GM21619 (cell line): ENCODE data around the gene DLG2.

Source experiments
- ATAC-seq: cut with Tn5 transposase; IDR thresholded peaks from one replicate; pipeline ENCODE4 v1.9.1; 2021; ENCODE audit not compliant: unreplicated experiment

DLG2 gene

DNA sequence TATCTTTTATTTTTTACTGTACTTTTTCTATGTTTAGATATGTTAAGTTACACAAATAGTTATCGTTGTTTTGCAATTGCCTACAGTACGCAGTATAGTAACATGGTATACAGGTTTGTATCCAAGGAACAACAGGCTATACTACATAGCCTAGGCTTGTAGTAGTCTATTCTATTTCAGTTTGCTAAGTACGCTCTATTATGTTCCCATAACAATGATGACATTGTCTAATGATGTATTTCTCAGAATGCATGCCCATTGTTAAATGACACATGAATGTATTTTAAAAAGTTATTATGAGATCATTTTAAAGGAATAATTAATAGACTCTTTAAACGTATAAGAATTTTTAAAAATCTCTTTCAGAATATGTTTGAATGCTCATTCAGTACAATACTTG is 1644.3 kb downstream of the DLG2 start:
- ATAC-seq, result no peak

DNA sequence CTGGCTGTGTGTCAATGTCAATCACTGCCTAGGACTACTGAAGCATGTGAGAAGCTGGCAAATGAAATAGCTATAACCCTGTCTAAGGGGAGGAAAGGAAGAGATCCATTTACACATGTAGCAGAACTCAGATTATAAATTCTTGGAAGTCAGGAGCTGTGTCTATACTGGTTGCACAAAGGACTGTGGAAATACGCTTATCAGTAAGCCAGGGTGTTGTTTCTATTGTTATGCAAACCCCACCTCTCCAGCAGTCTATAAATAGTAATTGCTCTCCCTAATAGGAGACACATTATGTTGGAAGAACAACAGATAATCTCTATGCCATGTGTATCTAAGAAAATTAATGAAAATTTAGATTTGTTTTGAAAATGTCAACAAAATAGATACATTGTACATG is 1647.6 kb downstream of the DLG2 start:
- no peak for ATAC-seq

DNA sequence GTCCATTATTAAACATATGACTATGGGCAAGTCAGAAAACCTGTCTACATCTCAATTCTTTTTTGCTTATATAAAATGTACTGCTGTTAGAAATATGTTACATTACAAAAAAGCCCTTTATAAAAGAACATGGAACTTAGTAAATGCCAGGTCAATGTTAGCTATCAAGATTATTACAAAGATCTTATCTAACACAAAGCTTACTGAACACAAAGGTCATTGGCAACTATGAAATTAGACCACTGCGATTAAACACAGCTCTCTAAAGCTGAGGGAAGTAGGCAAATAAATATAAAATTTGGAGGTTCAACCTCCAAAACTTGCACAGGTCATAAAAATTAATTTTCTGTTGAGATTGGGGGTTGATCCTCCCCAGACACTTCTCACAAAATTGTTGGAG is 1648.2 kb downstream of the DLG2 start:
- ATAC-seq, result no peak

DNA sequence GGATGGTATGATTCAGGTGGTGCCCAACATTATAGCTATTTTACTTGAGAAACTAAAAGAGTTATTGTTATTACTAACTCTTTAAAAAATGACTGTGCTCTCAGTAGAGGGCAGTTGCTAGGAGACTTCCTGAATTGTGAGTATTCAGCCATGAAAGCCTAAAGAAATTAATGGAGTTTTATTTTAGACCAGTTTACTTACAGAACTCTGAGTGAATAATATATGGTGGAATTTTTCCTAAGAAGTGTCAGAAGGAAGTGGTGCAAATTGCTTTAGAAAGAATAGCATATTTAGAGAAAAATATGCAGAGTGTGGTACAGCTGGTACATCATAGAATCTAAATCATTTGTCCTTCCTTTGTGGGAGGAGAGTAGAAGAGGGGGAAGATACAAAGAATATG is 1651.1 kb downstream of the DLG2 start:
- no peak for ATAC-seq

DNA sequence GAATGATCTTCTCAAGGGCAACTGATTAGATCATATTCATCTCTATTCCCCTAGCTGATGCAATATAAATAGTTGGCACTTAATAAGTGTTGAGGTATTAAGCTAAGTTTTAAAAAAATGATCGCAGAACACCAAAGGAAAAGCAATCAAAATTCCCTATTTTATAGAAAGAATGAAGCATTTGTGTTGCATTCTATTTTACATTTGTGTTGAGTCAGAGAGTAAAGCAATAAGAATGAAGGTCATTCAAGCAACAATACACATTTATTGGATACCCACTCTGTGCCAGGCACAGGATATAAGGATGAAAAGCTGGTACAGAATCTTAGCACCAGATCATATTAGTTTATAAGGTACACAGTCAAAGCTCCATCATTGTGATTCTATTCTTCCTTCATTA is 1654.6 kb downstream of the DLG2 start:
- ATAC-seq, result no peak

DNA sequence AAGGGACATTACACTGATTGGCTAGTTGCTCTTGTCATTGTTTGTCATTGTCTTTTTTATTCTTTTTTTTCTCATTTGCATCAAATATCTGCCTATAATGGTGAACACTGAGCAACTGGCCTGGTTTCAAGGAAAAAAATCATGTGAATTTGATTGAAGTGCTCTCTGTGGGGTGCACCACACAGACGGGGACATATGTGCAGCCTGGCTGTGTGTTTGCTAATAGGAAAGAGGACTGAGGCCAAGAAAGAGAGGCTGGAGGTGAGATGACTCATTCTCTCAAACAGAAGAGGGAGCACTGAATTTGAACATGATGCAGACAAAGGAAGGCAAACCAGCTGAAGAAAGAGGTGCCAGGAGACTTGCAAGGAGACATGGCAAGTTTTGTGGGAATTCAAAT is 1656.1 kb downstream of the DLG2 start:
- ATAC-seq, result no peak

DNA sequence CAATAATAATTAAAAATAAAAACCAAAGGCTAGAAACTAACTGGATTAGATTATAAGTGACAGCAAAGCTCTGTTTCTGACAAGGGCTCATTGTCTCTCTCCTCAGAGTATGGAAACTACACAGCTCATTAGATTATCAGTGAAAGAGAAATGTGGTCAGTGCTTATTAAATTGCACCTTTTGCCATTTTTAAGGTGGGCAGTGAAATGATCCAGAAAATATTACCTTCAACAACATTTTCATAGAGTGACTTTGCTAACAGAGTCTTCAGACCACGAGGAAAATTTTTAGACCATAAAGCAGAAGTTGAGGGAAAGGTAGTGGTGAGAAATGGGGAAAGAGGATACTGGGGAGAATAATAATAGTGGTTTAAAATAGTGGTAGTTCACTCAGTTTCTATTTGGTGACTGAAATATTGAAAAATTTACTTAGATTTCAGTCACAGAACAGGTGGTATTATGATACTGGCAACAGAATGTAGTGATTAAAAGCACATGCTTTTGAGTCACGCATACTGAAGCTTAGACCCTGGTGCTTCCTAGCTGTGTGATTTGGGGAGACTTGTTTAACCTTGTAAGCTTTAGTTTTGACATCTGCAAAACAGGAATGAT is 1657.0 kb downstream of the DLG2 start:
- ATAC-seq, result peak; percentile 77

DNA sequence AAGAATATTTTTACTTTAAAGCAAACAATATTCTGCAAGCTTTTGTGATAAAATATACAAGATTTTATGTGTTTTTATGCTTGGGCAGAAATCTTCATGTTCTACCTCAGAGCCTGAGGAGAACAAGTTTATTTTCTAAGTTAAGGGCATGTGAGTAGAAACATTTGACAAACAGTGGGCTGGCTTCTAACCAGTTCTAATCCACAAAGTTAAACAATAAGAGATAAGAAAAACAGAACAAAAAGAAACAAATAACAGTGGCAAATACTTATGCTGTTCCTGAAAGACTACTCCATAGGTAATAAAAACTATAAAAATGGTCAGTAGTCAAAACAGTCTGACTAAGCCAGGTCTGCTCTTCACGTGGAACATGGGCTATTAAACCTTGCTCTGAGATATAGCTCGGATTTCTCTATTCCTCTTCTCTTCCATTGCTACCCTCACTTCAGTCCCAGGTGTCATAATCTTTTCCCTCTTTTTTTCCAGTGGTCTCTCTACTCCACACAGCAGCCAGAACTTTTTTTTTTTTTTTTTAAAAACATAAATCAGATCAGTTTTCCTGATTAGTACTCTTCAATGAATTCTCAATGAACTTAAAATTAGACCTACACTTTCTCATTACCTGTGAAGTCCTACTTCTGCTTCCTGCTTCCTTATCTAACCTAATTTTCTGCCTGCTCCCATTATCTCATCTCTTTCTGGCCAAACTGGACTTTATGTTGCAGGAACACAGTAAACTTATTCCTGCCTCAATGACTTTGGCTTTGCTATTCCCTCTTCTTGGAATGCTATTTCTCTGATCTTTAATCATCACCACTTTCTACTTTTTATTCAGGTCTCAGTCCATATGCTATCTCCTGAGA is 1669.9 kb downstream of the DLG2 start:
- no peak for ATAC-seq

DNA sequence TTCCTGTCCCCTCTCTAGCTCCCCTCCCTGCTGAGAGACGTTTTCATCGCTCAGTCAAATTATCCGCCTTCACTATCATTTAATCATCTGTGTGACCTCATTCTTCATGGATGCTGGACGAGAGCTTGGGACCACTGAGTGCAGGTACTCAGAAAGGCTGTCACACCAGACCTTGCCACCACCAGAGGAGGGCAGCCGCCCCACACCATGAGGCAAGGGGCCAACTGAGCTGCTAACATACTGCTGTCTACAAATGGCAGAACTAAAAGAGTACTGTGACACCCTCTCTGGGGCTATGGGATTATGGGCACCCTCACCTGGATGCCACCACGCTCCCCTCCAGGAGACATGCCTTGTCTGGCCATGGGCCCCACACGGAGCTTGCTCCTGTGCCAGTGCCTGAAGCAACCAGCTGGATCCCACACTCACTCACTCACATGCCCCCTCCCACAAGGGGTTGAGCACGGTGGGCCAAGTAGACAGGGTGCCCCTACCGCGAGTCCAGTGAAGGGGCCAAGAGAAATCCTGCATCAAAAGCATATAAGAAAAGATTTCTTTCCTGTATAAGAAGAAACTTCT is 1670.9 kb downstream of the DLG2 start:
- ATAC-seq, result no peak

DNA sequence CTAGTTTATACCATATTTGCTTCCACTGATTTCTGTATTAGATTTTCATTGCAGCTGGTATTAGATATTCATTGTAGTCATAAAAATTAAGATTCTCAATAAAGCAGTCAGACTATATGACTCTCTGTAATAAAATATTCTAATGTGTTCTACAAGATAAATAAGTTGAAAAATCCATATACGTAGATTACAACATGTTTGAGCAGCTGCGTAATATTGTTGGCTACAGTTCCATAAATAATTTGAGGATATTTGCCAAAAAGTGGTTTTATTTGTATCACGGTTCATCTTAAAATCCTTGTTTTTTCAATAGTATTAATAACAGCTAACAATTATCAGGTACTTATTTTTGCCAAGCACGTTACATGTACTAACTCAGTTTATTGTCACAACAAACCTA is 1672.4 kb downstream of the DLG2 start:
- no peak for ATAC-seq

DNA sequence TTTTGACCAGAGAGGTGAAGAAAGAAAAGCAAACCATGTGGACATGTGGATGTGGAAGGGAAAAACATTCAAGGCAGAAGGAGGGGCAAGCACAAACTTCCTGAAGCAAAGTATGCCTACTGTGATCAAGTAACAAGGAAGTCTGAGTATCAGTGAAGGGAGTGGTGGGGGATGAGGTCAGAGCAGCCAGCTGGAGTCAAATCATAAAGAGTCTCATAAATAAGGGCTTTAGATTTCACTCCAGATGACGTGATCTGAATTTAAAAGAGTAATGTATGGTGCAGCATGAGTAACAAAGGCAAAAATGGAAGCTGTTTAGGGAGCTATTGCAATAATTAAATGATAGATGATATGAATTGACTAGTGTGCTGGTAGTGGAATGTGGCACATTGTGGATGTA is 1675.6 kb downstream of the DLG2 start:
- ATAC-seq, result no peak

DNA sequence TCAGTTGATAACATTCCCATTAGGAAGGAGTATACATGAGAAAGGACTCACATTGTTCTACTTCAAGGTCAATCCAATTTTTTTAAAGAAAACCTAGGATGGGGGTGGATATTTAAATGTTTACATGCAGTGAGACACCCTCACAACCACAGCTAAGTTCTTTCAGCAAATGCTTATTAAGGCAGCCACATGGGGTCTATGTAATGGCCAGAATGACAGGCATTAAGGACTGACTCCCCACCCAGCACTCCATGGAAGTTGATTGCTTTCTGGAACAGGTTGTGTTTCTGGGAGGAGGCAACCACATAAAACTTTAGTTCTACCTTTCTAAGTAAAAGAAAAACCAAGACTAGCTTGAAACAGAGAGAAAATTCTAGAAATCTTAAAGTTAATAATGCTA is 1678.9 kb downstream of the DLG2 start:
- ATAC-seq, result no peak

DNA sequence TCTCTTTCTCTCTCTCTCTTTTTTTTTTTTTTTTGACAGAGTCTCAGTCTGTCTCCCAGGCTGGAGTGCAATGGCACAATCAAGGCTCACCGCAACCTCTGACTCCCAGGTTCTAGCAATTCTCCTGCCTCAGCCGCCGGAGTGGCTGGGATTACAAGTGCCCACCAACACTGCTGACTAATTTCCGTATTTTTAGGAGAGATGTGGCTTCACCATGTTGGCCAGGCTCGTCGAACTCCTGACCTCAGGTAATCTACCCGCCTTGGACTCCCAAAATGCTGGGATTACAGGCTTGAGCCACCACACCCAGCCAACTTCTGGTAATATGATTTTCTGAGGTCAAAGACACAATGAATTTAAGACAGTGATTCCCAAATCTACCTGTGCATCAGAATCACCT is 1681.2 kb downstream of the DLG2 start:
- no peak for ATAC-seq

DNA sequence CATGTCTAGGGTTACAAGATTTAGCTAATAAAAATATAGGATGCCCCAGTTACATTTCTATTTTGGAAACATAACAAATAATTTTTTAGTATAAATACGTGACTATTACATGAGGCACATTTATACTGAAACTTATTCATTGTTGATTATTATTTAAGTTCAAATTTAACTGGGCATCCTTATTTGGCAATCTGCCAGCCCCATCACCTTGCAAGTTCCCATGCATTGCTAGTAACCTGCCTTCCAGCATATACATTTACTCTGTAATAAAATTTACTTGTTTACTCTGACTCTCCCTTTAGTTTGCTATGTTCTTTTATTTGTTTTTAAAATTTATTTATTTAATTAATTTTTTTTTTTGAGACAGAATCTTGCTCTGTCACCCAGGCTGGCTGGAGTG is 1686.1 kb downstream of the DLG2 start:
- no peak for ATAC-seq

DNA sequence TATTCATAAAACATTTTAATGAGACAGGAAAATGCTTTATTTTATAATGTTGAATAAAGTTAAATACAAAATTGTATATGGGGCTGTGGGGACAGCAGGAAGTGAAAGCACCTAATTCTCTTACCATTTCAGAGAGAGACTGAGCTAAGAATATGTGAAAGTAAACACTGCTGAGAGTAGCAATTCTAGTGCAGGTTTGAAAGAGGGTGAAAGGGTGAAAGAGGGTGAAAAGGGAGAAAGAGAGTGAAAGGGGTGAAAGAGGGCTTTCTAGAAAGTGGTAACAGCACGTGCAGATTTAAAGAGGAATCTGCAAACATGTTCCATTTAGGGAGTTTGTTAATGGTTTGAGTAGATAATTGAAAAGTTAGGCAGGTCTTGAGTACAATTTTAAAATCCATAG is 1689.0 kb downstream of the DLG2 start:
- ATAC-seq, result no peak

DNA sequence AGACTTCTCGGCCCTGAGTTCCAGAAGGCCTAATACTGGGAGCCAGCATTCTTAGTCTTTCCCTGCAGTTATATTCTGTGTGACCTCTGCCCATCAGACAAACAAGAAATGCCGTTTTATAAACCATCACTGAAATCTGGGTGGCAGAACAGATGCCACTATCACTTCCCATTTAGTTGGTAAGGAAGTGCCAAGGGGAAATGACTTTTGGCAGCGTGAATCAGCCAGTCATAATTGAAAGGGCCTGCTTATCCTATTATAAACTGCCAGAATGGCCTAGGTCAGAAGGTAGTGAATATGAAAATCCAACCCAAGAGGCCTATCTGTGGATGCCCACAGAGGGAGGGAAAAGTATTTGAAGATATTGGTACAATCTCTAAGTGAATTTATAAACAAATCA is 1694.1 kb downstream of the DLG2 start:
- ATAC-seq, result no peak

DNA sequence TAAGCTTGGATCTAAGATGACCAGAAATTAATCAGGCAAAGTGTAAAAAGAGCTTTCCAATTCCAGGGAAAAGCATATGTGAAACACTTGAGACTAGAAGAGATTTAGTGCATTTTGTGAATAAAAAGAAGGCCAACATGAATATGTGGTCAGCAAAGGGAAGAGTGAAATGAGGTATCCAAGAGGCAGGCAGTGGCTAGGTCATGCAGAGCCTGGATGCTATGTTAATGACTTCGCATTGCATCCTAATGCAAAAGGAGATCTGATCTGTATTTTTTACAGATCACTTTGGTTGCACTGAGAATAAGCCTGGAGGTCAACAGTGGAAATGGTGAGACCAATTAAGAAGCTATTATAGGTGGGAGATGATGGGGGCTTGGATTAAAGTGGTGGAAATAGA is 1699.7 kb downstream of the DLG2 start:
- no peak for ATAC-seq

DNA sequence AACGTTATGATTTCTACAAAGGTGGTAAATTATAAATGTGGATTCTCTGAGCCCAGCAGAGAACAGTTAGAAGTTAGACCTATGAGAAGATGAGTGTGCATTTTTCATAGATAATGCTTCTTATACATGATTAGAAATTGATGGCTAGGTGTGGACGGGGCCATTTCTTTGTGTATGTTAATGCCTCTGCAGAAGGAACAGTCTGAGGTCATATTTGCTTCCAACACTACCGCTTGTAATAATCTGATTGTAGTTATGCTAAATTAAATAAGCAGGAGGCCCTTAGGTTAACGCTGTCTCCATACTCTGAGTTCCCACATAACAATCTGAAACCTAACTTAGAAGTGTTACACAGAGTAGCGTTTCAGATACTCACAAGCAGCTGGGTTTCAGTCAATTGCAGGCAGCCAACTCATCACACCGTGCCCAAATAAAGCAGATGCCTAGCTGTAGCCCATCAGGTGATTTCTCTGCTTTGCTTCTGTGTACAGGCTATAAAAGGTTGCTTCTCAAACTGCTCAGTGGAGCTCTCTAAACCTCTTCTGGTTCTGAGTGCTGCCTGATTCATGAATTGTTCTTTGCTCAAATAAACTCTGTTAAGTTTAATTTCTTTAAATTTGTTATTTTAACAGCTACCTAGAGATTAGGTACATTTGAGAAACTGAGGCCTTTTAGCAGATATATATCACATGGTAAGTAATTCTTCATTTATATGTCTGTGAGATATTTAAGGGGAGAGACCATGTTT is 1702.2 kb downstream of the DLG2 start:
- ATAC-seq, result no peak

DNA sequence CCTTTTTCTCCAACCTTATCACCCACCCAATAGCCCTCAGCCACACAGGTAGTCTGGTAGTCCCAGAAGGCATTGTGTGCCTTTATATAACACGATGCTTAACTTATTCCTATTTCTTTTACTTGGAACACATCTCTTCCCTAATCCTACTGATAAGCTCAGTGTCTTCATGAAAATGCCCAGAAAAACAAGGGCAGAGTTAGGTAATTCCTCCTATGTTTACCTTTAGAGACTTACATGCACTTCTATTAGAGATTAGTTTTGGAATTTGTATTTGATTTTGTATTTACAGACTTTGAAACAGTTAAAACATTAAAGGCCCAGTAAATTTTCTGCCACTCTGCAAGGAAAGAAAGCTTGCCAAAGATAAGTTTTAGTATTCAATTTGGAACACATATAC is 1703.2 kb downstream of the DLG2 start:
- ATAC-seq, result no peak

DNA sequence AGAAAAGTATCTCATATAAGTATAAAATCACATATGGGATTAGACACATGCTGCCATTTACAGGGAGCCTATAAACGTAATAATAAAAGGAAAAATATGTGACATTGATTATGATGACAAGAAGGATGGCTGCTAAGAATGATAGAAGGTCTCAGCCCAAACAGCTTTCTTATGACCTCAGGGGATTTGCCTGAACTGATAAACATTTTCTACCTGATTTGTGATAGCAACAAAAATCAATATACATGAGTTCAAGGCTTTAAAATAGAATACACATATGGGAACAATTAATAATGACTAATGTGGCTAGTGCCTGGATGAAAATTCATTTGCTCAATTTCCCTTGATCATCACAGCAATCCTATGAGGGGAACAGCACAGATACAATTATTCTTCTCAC is 1704.2 kb downstream of the DLG2 start:
- ATAC-seq, result no peak

DNA sequence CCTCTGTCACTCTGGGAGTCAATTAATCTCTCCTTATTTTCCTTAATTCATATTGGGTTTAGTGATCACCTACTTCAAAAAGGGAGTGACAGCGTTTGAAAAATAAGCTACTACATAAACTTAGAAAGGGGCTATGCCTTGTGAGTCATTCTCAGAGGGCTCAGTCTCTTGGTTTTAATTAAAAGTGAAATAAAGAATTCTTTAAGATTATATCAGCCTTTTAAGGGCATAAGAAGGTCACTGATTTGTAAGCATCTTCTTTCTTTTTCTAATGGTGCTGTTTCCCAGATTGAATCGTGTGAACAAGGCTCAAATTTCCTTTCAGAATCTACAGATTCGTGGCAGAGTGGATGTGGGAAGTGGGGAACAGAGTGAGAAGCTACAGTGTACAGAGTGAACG is 1704.8 kb downstream of the DLG2 start:
- ATAC-seq, result no peak
